LNCaP clone FGC (cell line): ENCODE data around the gene PXT1.

Source experiments
- DNase-seq: peaks from one replicate; pipeline ENCODE4 v3.0.0-alpha.2; 2011; ENCODE audit warnings: low read depth
- H3K4me3 ChIP-seq: 2 replicates; pipeline ENCODE4 v1.5.1; 2011; ENCODE audit warnings: mild to moderate bottlenecking, low read depth, low read length, control low read depth
- CTCF ChIP-seq: IDR thresholded peaks from 2 replicates; pipeline ENCODE4 v1.5.1; 2012; ENCODE audit warnings: mild to moderate bottlenecking; ENCODE audit not compliant: control insufficient read depth, insufficient read depth; ENCODE audit errors: extremely low read depth

The PXT1 gene

DNA sequence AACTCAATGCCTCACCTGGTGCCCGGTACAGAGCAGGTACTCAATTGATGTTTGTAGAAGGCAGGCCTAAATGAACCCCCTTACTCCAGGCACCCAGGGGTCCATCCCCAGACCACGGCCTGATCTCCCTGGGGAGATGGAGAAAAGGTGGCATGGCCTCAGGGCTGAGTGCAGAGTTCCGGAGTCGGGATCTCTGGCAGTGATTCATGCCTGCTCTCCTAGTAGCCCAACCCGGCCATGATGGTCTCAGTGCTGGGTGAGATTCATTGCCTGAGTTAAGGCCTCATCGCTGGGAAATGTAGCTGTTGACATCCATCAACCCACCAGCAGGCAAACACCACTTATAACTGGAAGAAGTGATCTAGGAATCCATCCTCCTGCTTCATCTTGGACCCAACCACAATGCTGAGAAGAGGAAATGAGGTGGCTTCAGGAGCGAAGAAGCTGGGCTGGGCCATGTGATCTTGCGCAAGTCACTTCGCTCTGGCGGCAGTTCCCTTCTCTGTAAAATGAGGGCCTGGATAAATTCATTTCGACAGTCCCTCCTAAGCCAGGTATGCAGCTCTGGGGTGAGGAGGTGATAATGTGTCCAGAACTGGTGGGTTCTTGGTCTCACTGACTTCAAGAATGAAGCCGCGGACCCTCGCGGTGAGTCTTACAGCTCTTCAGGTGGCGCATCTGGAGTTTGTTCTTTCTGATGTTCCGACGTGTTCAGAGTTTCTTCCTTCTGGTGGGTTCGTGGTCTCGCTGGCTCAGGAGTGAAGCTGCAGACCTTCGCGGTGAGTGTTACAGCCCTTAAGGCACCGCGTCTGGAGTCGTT, 79.9 kb downstream of the PXT1 start:
- TF ChIP-seq CTCF: no peak
- no peak for DNase-seq
- H3K4me3 ChIP-seq: no peak overlapping the region

- H3K4me3 ChIP-seq: no peak overlapping the region
- TF ChIP-seq CTCF: no peak
- DNase-seq: no peak
Measured at GRCh38 chr6:36361071-36361470, 81.6 kb downstream of the PXT1 start.

- TF ChIP-seq CTCF: peak; percentile 79
- H3K4me3 ChIP-seq: no peak overlapping the region
- no peak for DNase-seq
Measured at GRCh38 chr6:36360241-36361054, 82.2 kb downstream of the PXT1 start.

GRCh38 chr6:36358226-36358915, 84.3 kb downstream of the PXT1 start:
- no peak overlapping the region for H3K4me3 ChIP-seq
- DNase-seq: no peak
- no peak for TF ChIP-seq CTCF

DNA sequence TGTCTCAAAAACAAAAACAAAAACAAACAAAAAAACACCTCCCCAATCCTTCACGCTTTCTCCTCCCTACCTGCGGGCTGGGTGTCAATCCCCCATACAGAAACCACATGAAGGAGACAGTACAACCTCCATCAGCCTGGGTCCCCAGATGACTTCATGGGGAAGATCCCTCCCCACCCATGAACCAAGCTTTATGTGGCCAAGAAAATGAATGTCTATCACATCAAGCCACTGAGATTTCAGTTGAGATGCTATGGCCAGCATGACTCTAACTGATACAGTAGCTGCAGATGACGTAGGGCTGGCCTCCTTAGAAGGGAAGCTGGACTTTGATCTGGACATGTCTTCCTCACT, 84.8 kb downstream of the PXT1 start:
- TF ChIP-seq CTCF: no peak
- no peak overlapping the region for H3K4me3 ChIP-seq
- no peak for DNase-seq

GRCh38 chr6:36355819-36356218, 86.8 kb downstream of the PXT1 start:
- H3K4me3 ChIP-seq: no peak overlapping the region
- no peak for DNase-seq

More at GRCh38 chr6:36355819-36356218, 86.8 kb downstream of the PXT1 start:
- TF ChIP-seq CTCF: no peak
